OCI-LY7 (cell line): ENCODE measurements around the gene VAC14. TPM values are rescaled to one million over a fixed set of nuclear protein-coding genes. Genes with fewer than 3 reads are reported as not detected.

Source experiments
- BruUV-seq: library from RNA; stranded (reverse); fragments of 400-500 nt; replicated peaks from 2 replicates; lab custom pipeline; 2021; lab: Mats Ljungman, UMichigan
- CTCF ChIA-PET: fragments of 300-600 bp; sonication (Branson Sonifier 250); formaldehyde crosslinking; loops from one replicate; lab custom pipeline; 2022; ENCODE audit warnings: antibody characterized with exemption; ENCODE audit not compliant: unreplicated experiment; lab: Charles Lee
- POLR2A ChIA-PET: fragments of 300-600 bp; sonication (Branson Sonifier 250); formaldehyde crosslinking; loops from one replicate; lab custom pipeline; 2022; ENCODE audit warnings: antibody characterized with exemption; lab: Charles Lee
- DNase-seq: peaks from one replicate; pipeline ENCODE4 v3.0.0-alpha.2; 2015; ENCODE audit warnings: low spot score
- H2AFZ ChIP-seq: fragments of 200-600 bp; sonication (generic), shearing (Covaris generic); 2 replicates; pipeline ENCODE4 v1.6.1; 2014; ENCODE audit warnings: mild to moderate bottlenecking, antibody characterized with exemption, low read length, moderate library complexity
- H3K27ac ChIP-seq: fragments of 200-600 bp; sonication (generic); 2 replicates; pipeline ENCODE4 v1.5.1; 2014; ENCODE audit warnings: mixed run types, low read depth, mild to moderate bottlenecking, moderate library complexity, low read length, inconsistent platforms; ENCODE audit not compliant: poor library complexity, severe bottlenecking
- H3K36me3 ChIP-seq: fragments of 200-600 bp; sonication (generic); 2 replicates; pipeline ENCODE4 v1.6.1; 2014; ENCODE audit warnings: mild to moderate bottlenecking, antibody characterized with exemption, low read length, moderate library complexity, mixed read lengths; ENCODE audit not compliant: insufficient read depth
- H3K4me1 ChIP-seq: fragments of 200-600 bp; sonication (generic); 2 replicates; pipeline ENCODE4 v1.5.1; 2014; ENCODE audit warnings: mild to moderate bottlenecking, low read length; ENCODE audit not compliant: insufficient read depth, poor library complexity, severe bottlenecking
- H3K4me2 ChIP-seq: fragments of 200-600 bp; sonication (generic); 2 replicates; pipeline ENCODE4 v1.6.1; 2014; ENCODE audit warnings: mild to moderate bottlenecking, low read length
- H3K4me3 ChIP-seq: fragments of 200-600 bp; sonication (generic); 2 replicates; pipeline ENCODE4 v1.5.1; 2014; ENCODE audit warnings: mild to moderate bottlenecking, low read depth, low read length; ENCODE audit not compliant: poor library complexity, severe bottlenecking
- H3K79me2 ChIP-seq: fragments of 200-600 bp; sonication (generic); 2 replicates; pipeline ENCODE4 v1.6.1; 2016; ENCODE audit warnings: low read depth, mild to moderate bottlenecking, low read length, moderate library complexity, mixed read lengths; ENCODE audit not compliant: insufficient read depth
- H3K9me2 ChIP-seq: fragments of 200-600 bp; sonication (generic); 2 replicates; pipeline ENCODE4 v1.6.1; 2016; ENCODE audit warnings: mild to moderate bottlenecking, low read length, mixed read lengths; ENCODE audit not compliant: insufficient read depth
- H3K9me3 ChIP-seq: fragments of 200-600 bp; sonication (generic); 2 replicates; pipeline ENCODE4 v1.6.1; 2014; ENCODE audit warnings: mild to moderate bottlenecking, mixed run types, low read length, mixed read lengths
- H4K20me1 ChIP-seq: fragments of 200-600 bp; sonication (generic); 2 replicates; pipeline ENCODE4 v1.6.1; 2014; ENCODE audit warnings: mild to moderate bottlenecking, antibody characterized with exemption, low read length, moderate library complexity, mixed read lengths; ENCODE audit not compliant: insufficient read depth
- EZH2phosphoT487 ChIP-seq: fragments of 200-600 bp; sonication (generic); IDR thresholded peaks from 2 replicates; pipeline ENCODE4 v1.6.1; 2018; ENCODE audit warnings: low read depth, borderline replicate concordance, mild to moderate bottlenecking, mixed run types, antibody characterized with exemption, low read length, moderate library complexity, mixed read lengths
- intact Hi-C: fragments of 100-400 bp; cut with micrococcal nuclease; formaldehyde crosslinking; loops from one replicate; pipeline ENCODE4 v1.10.0; 2022; ENCODE audit not compliant: unreplicated experiment
- total RNA-seq, 2 experiments: library from RNA; depleted of rRNA in 1 of 2; stranded (reverse); fragments of >200 nt in 1 of 2; shearing (Covaris generic) in 1 of 2; gene quantifications; 2 replicates each; pipeline ENCODE4 v1.2.3, GENCODE V29; 2014 to 2022
- TF ChIP-seq, protein P1 (sequence below): fragments of 200-600 bp; sonication (generic); conservative IDR thresholded peaks from 2 replicates; pipeline ENCODE4 v1.5.1; 2014; ENCODE audit warnings: mild to moderate bottlenecking, antibody characterized with exemption, low read length, moderate library complexity, mixed read lengths

VAC14 gene
- total RNA-seq, 2 experiments from 2014 or later, result 37.6 to 43.1 TPM

DNA sequence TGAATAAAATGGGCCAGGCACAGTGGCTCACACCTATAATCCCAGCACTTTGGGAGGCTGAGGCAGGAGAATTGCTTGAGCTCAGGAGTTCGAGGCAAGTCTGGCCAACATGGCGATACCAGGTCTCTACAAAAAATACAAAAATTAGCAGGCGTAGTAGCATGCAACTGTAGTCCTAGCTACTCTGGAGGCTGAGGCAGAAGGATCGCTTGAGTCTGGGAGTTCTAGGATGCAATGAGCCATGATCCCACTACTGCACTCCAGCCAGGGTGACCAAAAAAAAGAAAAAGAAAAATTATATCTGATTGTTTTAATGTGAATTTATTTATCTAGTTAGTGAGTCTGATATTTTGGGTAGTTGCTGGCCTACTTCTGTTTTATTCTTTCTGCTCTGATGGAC, 147.6 kb downstream of the VAC14 start:
- H3K79me2 ChIP-seq, result no peaks in the 10 kb centered on the region
- H3K36me3 ChIP-seq, result no peaks in the 10 kb centered on the region
- DNase-seq, result no peak
- POLR2A ChIA-PET, result interaction anchor here (0.5 to 1.2 kb wide), 5 partner anchors 64 to 862 kb away, joined by 3 to 4 read pairs (median 4); no protein-coding TSS in a partner anchor
- H3K9me3 ChIP-seq, result no peaks in the 10 kb centered on the region
- BruUV-seq, result no TSS peak
- H4K20me1 ChIP-seq, result no peaks in the 10 kb centered on the region
- no peak overlapping the region for H3K4me2 ChIP-seq
- H2AFZ ChIP-seq, result peak overlapping the region; percentile 86; the same call in 1 of the 2 replicates
- intact Hi-C loops, result loop anchor here (1.0 to 5.0 kb wide), 5 partner anchors 87 to 322 kb away; no protein-coding TSS in a partner anchor
- H3K27ac ChIP-seq, result no peak overlapping the region
- CTCF ChIA-PET, result no interaction called here
- no peak overlapping the region for H3K4me3 ChIP-seq
- H3K9me2 ChIP-seq, result no peaks in the 10 kb centered on the region
- peaks cover 4% of the 10 kb centered on the region for H3K4me1 ChIP-seq
- TF ChIP-seq, protein P1, sequence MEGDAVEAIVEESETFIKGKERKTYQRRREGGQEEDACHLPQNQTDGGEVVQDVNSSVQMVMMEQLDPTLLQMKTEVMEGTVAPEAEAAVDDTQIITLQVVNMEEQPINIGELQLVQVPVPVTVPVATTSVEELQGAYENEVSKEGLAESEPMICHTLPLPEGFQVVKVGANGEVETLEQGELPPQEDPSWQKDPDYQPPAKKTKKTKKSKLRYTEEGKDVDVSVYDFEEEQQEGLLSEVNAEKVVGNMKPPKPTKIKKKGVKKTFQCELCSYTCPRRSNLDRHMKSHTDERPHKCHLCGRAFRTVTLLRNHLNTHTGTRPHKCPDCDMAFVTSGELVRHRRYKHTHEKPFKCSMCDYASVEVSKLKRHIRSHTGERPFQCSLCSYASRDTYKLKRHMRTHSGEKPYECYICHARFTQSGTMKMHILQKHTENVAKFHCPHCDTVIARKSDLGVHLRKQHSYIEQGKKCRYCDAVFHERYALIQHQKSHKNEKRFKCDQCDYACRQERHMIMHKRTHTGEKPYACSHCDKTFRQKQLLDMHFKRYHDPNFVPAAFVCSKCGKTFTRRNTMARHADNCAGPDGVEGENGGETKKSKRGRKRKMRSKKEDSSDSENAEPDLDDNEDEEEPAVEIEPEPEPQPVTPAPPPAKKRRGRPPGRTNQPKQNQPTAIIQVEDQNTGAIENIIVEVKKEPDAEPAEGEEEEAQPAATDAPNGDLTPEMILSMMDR, result no peak
- no peak for TF ChIP-seq EZH2phosphoT487

DNA sequence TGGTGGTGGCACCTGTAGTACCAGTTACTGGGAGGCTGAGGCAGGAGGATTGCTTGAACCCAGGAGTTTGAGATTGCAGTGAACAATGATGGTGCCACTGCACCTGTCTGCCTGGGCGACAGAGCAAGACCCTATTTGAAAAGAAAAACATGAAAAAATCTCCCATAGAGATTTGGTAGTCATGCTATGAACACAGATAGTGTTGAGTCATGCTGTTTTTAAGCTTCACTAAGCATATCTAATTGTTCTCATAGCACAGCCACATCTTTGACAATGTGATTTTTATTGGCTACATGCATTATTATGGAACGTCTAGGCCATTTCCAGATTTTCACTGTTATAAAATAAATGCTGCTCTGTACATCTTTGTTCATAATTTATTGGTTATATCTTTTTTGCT, 148.6 kb downstream of the VAC14 start:
- no peak overlapping the region for H3K27ac ChIP-seq
- no peaks in the 10 kb centered on the region for H4K20me1 ChIP-seq
- no peaks in the 10 kb centered on the region for H3K9me3 ChIP-seq
- ChIA-PET POLR2A (no interaction called here), CTCF (no interaction called here)
- H2AFZ ChIP-seq, result no peak overlapping the region
- TF ChIP-seq, protein P1, result no peak
- TF ChIP-seq EZH2phosphoT487, result no peak
- H3K4me1 ChIP-seq, result peaks cover 4% of the 10 kb centered on the region
- no peak overlapping the region for H3K4me3 ChIP-seq
- intact Hi-C loops, result loop anchor here (2.0 to 5.0 kb wide), 4 partner anchors 86 to 280 kb away; no protein-coding TSS in a partner anchor
- no peaks in the 10 kb centered on the region for H3K79me2 ChIP-seq
- no TSS peak for BruUV-seq
- H3K9me2 ChIP-seq, result no peaks in the 10 kb centered on the region
- H3K4me2 ChIP-seq, result no peak overlapping the region
- no peaks in the 10 kb centered on the region for H3K36me3 ChIP-seq
- DNase-seq, result no peak

GRCh38 chr16:70651524-70651923, 149.4 kb downstream of the VAC14 start:
- Histone ChIP-seq H2AFZ (no peak overlapping the region), H3K4me1 (peaks cover 4% of the 10 kb centered on the region), H3K36me3 (no peaks in the 10 kb centered on the region), H3K27ac (no peak overlapping the region), H4K20me1 (no peaks in the 10 kb centered on the region), H3K9me2 (no peaks in the 10 kb centered on the region), H3K79me2 (no peaks in the 10 kb centered on the region), H3K9me3 (no peaks in the 10 kb centered on the region), H3K4me3 (no peak overlapping the region), H3K4me2 (no peak overlapping the region)
- BruUV-seq, result no TSS peak
- POLR2A ChIA-PET, result no interaction called here
- DNase-seq, result no peak
- CTCF ChIA-PET, result no interaction called here
- intact Hi-C loops, result loop anchor here (5.0 kb wide), 2 partner anchors 121 to 279 kb away; no protein-coding TSS in a partner anchor
- TF ChIP-seq EZH2phosphoT487, result no peak
- TF ChIP-seq, protein P1, result no peak
